ENCODE measurements around the gene TAPBP. TPM values are rescaled to one million over a fixed set of nuclear protein-coding genes. Genes with fewer than 3 reads are reported as not detected.

Gene TAPBP
- total and polyA plus RNA-seq, 9 of the 15 experiments (the other 6 are each of a cell fraction or from before 2014, with no cell fraction given): 5.6 to 74.0 (median 22.3) TPM

GRCh38 chr6:33277663-33278391 lies 36.1 kb downstream of the TAPBP start (continued):
- no peak for TF ChIP-seq ELF4 (CRISPR knock-in tag; IDR thresholded peaks at IDR 0.05)
- no peak for TF ChIP-seq CHCHD3 (CRISPR knock-in tag; IDR thresholded peaks at IDR 0.05)
- TF ChIP-seq FOXK2 (conservative IDR thresholded peaks at IDR 0.05 in 1 of 2, IDR thresholded peaks at IDR 0.05 in 1 of 2; ENCODE audit: low read depth in 2 of 2): no peak
- no peak for TF ChIP-seq ATF3 (IDR thresholded peaks at IDR 0.05)
- no peak for TF ChIP-seq ATF3 (CRISPR knock-in tag; conservative IDR thresholded peaks at IDR 0.05)
- TF ChIP-seq PKNOX1 (IDR thresholded peaks at IDR 0.05): no peak
- TF ChIP-seq YBX1 (IDR thresholded peaks at IDR 0.05): no peak
- TF ChIP-seq MAX (CRISPR knock-in tag; IDR thresholded peaks at IDR 0.05): no peak; the same call in 1 of the 2 replicates
- no peak for TF ChIP-seq SFPQ (IDR thresholded peaks at IDR 0.05; ENCODE audit: low read depth, low read length)
- TF ChIP-seq ZNF699 (CRISPR knock-in tag; IDR thresholded peaks at IDR 0.05; ENCODE audit: insufficient replicate concordance): no peak
- no peak for TF ChIP-seq GATA2 (CRISPR knock-in tag; IDR thresholded peaks at IDR 0.05)
- TF ChIP-seq BRF1 (IDR thresholded peaks at IDR 0.05; ENCODE audit: borderline replicate concordance, extremely low read depth, insufficient read length): no peak
- TF ChIP-seq POLR2G (IDR thresholded peaks at IDR 0.05; ENCODE audit: low read depth, low read length): peak; percentile 42; the same call in 1 of the 2 replicates
- TF ChIP-seq ZNF347 (CRISPR knock-in tag; IDR thresholded peaks at IDR 0.05; ENCODE audit: low read depth): no peak
- TF ChIP-seq ATF1 (CRISPR knock-in tag; IDR thresholded peaks at IDR 0.05): no peak
- no peak for TF ChIP-seq ATF1 (tag; IDR thresholded peaks at IDR 0.05)
- TF ChIP-seq HDAC8 (tag; IDR thresholded peaks at IDR 0.05): no peak
- no peak for TF ChIP-seq MLX (CRISPR knock-in tag; conservative IDR thresholded peaks at IDR 0.05)
- TF ChIP-seq THAP12 (CRISPR knock-in tag; IDR thresholded peaks at IDR 0.05): no peak
- TF ChIP-seq U2AF2 (optimal IDR thresholded peaks at IDR 0.05; ENCODE audit: low read depth, low read length): no peak
- no peak for TF ChIP-seq RFX1 (IDR thresholded peaks at IDR 0.05)

Data from K562 (cell line).